HEK293 (cell line): ENCODE results near the gene SRP9.
"Not testable (repeated sequence)": the region's sequence is repeated elsewhere in the genome, so short reads cannot be mapped to it uniquely, and the experiment has no call there.

ENCODE experiments used
- CTCF ChIA-PET: fragments of 350-600 bp; formaldehyde crosslinking; extraction: SDS; loops from one replicate; lab custom pipeline; 2021; ENCODE audit warnings: antibody characterized with exemption; lab: Yijun Ruan, JAX
- POLR2A ChIA-PET: fragments of 300-600 bp; formaldehyde crosslinking; extraction: SDS; loops from one replicate; lab custom pipeline; 2020; ENCODE audit warnings: antibody characterized with exemption, inconsistent platforms; lab: Yijun Ruan, JAX
- H3K27ac ChIP-seq: fragments of 200-500 bp; sonication (Bioruptor generic); 2 replicates; pipeline ENCODE4 v1.5.1; 2014; ENCODE audit warnings: low read depth, low read length, control low read depth, inconsistent platforms; ENCODE audit errors: extremely low read depth
- H3K36me3 ChIP-seq, 2 experiments: fragments of 200-500 bp in 1 of 2; sonication (Bioruptor generic) in 1 of 2; 1 replicate in 1 of 2; 2 replicates in 1 of 2; pipeline ENCODE4 v1.5.1; 2014 to 2017; ENCODE audit warnings: inconsistent platforms in 2 of 2, low read length in 2 of 2; ENCODE audit not compliant: control insufficient read depth in 2 of 2, insufficient read depth in 1 of 2
- H3K4me1 ChIP-seq: fragments of 200-500 bp; sonication (Bioruptor generic); 2 replicates; pipeline ENCODE4 v1.5.1; 2014; ENCODE audit warnings: mild to moderate bottlenecking, low read length, inconsistent platforms; ENCODE audit not compliant: control insufficient read depth, insufficient read depth
- H3K4me3 ChIP-seq: 2 replicates; pipeline ENCODE4 v1.5.1; 2011; ENCODE audit warnings: low read depth, mild to moderate bottlenecking, control low read depth, low read length, moderate library complexity
- H3K9me3 ChIP-seq: fragments of 200-500 bp; sonication (Bioruptor generic); 2 replicates; pipeline ENCODE4 v1.5.1; 2014; ENCODE audit warnings: low read depth, low read length, inconsistent platforms; ENCODE audit not compliant: control insufficient read depth, insufficient read depth
- IKZF3 ChIP-seq: fragments of 450-650 bp; IDR thresholded peaks from 2 replicates; pipeline ENCODE4 v1.5.0; 2018; ENCODE audit warnings: missing biosample characterization, mild to moderate bottlenecking, missing genetic modification characterization, moderate library complexity
- KLF1 ChIP-seq: fragments of 450-650 bp; formaldehyde crosslinking; IDR thresholded peaks from 2 replicates; pipeline ENCODE4 v1.5.1; 2016; ENCODE audit warnings: missing biosample characterization, missing genetic modification characterization
- KLF7 ChIP-seq: fragments of 450-650 bp; formaldehyde crosslinking; IDR thresholded peaks from 2 replicates; pipeline ENCODE4 v1.5.1; 2016; ENCODE audit warnings: missing biosample characterization, missing genetic modification characterization, borderline replicate concordance
- SP2 ChIP-seq: fragments of 450-650 bp; formaldehyde crosslinking; IDR thresholded peaks from 2 replicates; pipeline ENCODE4 v1.5.1; 2016; ENCODE audit warnings: missing biosample characterization, missing genetic modification characterization
- ZNF133 ChIP-seq: fragments of 450-650 bp; formaldehyde crosslinking; IDR thresholded peaks from 2 replicates; pipeline ENCODE4 v1.5.1; 2016; ENCODE audit warnings: missing biosample characterization, missing genetic modification characterization
- ZNF174 ChIP-seq: fragments of 450-650 bp; formaldehyde crosslinking; IDR thresholded peaks from 2 replicates; pipeline ENCODE4 v1.5.0; 2017; ENCODE audit warnings: missing biosample characterization, mild to moderate bottlenecking, missing genetic modification characterization
- ZNF292 ChIP-seq: fragments of 450-650 bp; formaldehyde crosslinking; IDR thresholded peaks from 2 replicates; pipeline ENCODE4 v1.5.1; 2016; ENCODE audit warnings: low read depth, missing biosample characterization, missing genetic modification characterization, borderline replicate concordance
- ZNF335 ChIP-seq: fragments of 450-650 bp; formaldehyde crosslinking; conservative IDR thresholded peaks from 2 replicates; pipeline ENCODE4 v1.5.1; 2016; ENCODE audit warnings: missing biosample characterization, missing genetic modification characterization
- ZNF48 ChIP-seq: fragments of 450-650 bp; formaldehyde crosslinking; IDR thresholded peaks from 2 replicates; pipeline ENCODE4 v1.5.1; 2016; ENCODE audit warnings: missing biosample characterization, missing genetic modification characterization
- ZNF530 ChIP-seq: fragments of 450-650 bp; formaldehyde crosslinking; IDR thresholded peaks from 2 replicates; pipeline ENCODE4 v1.5.1; 2016; ENCODE audit warnings: low read depth, missing biosample characterization, missing genetic modification characterization
- ZNF548 ChIP-seq: fragments of 450-650 bp; formaldehyde crosslinking; IDR thresholded peaks from 2 replicates; pipeline ENCODE4 v1.5.1; 2016; ENCODE audit warnings: missing biosample characterization, missing genetic modification characterization
- ZNF561 ChIP-seq: fragments of 450-650 bp; IDR thresholded peaks from 2 replicates; pipeline ENCODE4 v1.5.1; 2018; ENCODE audit warnings: missing biosample characterization, missing genetic modification characterization, borderline replicate concordance
- ZNF629 ChIP-seq: fragments of 450-650 bp; formaldehyde crosslinking; IDR thresholded peaks from 2 replicates; pipeline ENCODE4 v1.5.1; 2017; ENCODE audit warnings: missing biosample characterization, missing genetic modification characterization
- ZNF660 ChIP-seq: fragments of 450-650 bp; IDR thresholded peaks from 2 replicates; pipeline ENCODE4 v1.5.1; 2018; ENCODE audit warnings: missing biosample characterization, mild to moderate bottlenecking, missing genetic modification characterization
- ZNF677 ChIP-seq: fragments of 450-650 bp; IDR thresholded peaks from 2 replicates; pipeline ENCODE4 v1.5.0; 2018; ENCODE audit warnings: missing biosample characterization, mild to moderate bottlenecking, missing genetic modification characterization, moderate library complexity
- ZNF747 ChIP-seq: fragments of 450-650 bp; formaldehyde crosslinking; IDR thresholded peaks from 2 replicates; pipeline ENCODE4 v1.5.1; 2016; ENCODE audit warnings: missing biosample characterization, missing genetic modification characterization
- ZNF792 ChIP-seq: fragments of 450-650 bp; formaldehyde crosslinking; IDR thresholded peaks from 2 replicates; pipeline ENCODE4 v1.5.1; 2016; ENCODE audit warnings: missing biosample characterization, missing genetic modification characterization
- ZNF843 ChIP-seq: fragments of 450-650 bp; formaldehyde crosslinking; IDR thresholded peaks from 2 replicates; pipeline ENCODE4 v1.5.1; 2016; ENCODE audit warnings: missing biosample characterization, missing genetic modification characterization
- ZSCAN30 ChIP-seq: fragments of 450-650 bp; IDR thresholded peaks from 2 replicates; pipeline ENCODE4 v1.5.1; 2018; ENCODE audit warnings: missing biosample characterization, mild to moderate bottlenecking, missing genetic modification characterization, moderate library complexity
- TF ChIP-seq, protein P1 (sequence below): fragments of 450-650 bp; formaldehyde crosslinking; IDR thresholded peaks from 2 replicates; pipeline ENCODE4 v1.5.1; 2016; ENCODE audit warnings: missing biosample characterization, missing genetic modification characterization
- TF ChIP-seq, protein P2 (sequence below): fragments of 450-650 bp; formaldehyde crosslinking; IDR thresholded peaks from 2 replicates; pipeline ENCODE4 v1.5.1; 2016; ENCODE audit warnings: missing biosample characterization, missing genetic modification characterization
- TF ChIP-seq, protein P3 (sequence below): fragments of 450-650 bp; formaldehyde crosslinking; IDR thresholded peaks from 2 replicates; pipeline ENCODE4 v1.5.1; 2017; ENCODE audit warnings: missing biosample characterization, mild to moderate bottlenecking, missing genetic modification characterization, moderate library complexity
- TF ChIP-seq, protein P4 (sequence below): fragments of 450-650 bp; formaldehyde crosslinking; IDR thresholded peaks from 2 replicates; pipeline ENCODE4 v1.5.1; 2016; ENCODE audit warnings: missing biosample characterization, missing genetic modification characterization, low read depth
- TF ChIP-seq, protein P5 (sequence below): fragments of 450-650 bp; formaldehyde crosslinking; IDR thresholded peaks from 2 replicates; pipeline ENCODE4 v1.5.1; 2016; ENCODE audit warnings: missing biosample characterization, missing genetic modification characterization

SRP9 gene

DNA sequence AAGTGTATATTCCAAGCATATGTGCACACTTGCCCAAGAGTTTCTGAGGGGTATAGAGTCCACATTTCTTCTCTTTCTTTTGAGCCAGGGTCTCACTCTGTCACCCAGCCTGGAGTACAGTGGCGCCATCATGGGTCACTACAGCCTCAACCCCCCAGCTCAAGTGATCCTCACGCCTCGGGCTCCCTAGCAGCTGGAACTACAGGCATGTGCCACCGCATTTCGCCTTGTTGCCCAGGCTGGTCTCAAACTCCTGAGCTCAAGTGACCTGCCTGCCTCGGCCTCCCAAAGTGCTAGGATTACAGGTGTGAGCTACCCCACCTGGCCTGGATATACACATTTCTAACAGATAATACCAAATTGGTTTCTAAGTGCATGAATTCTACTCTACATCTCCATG, 17.1 kb upstream of the SRP9 start (continued):
- TF ChIP-seq, protein P1, sequence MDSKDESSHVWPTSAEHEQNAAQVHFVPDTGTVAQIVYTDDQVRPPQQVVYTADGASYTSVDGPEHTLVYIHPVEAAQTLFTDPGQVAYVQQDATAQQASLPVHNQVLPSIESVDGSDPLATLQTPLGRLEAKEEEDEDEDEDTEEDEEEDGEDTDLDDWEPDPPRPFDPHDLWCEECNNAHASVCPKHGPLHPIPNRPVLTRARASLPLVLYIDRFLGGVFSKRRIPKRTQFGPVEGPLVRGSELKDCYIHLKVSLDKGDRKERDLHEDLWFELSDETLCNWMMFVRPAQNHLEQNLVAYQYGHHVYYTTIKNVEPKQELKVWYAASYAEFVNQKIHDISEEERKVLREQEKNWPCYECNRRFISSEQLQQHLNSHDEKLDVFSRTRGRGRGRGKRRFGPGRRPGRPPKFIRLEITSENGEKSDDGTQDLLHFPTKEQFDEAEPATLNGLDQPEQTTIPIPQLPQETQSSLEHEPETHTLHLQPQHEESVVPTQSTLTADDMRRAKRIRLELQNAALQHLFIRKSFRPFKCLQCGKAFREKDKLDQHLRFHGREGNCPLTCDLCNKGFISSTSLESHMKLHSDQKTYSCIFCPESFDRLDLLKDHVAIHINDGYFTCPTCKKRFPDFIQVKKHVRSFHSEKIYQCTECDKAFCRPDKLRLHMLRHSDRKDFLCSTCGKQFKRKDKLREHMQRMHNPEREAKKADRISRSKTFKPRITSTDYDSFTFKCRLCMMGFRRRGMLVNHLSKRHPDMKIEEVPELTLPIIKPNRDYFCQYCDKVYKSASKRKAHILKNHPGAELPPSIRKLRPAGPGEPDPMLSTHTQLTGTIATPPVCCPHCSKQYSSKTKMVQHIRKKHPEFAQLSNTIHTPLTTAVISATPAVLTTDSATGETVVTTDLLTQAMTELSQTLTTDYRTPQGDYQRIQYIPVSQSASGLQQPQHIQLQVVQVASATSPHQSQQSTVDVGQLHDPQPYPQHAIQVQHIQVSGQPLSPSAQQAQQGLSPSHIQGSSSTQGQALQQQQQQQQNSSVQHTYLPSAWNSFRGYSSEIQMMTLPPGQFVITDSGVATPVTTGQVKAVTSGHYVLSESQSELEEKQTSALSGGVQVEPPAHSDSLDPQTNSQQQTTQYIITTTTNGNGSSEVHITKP, result no peak

DNA sequence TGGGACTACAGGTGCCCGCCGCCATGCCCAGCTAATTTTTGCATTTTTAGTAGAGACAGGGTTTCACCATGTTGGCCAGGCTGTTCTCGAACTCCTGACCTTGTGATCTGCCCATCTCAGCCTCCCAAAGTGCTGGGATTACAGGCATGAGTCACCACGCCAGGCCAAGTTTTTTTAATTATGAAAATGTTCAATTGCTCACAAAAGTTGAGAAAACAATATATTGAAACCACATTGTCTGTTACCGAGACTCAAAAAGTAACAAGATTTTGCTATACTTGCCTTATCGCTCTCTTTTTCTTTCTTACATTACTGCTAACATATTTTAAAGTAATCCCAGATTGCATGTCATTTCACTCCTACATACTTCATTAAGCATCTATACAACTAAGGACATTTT, 16.2 kb upstream of the SRP9 start:
- H3K4me3 ChIP-seq, H3K36me3 ChIP-seq, H3K27ac ChIP-seq, H3K9me3 ChIP-seq: not testable (repeated sequence)
- H3K4me1 ChIP-seq, result peaks cover 26% of the 10 kb centered on the region
- CTCF ChIA-PET, result interaction anchor here (1.0 to 25.5 kb wide), 6 partner anchors 9 to 280 kb away, joined by 3 to 567 read pairs (median 6); no protein-coding TSS in a partner anchor
- POLR2A ChIA-PET, result interaction anchor here (0.9 to 4.9 kb wide), 11 partner anchors 11 to 162 kb away, joined by 3 to 40 read pairs (median 4); partner anchors contain the start of genes PYCR2 and SRP9

DNA sequence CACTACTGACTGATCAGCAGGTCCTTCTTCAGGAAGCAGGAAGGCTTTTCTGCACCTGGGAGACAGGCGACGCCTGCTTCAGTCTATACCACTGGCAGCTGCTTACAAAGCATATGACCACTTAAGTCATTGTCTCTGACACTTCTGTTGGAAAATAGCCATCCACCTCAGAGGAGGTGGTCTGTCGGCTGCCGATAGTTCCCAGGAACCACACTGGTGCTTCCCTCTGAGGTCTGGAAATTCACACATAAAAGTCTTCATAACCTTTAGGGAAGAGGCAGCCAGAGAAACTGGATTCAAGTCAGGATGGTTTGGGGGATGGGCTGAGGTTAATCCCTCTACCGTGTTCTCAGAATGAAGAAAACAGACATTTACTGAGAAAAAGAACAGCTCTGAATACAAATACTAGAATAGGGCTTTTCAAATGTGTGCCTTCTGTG, 15.6 kb upstream of the SRP9 start:
- ChIA-PET POLR2A (interaction anchor here (1.0 to 4.9 kb wide), 18 partner anchors 10 to 280 kb away, joined by 3 to 40 read pairs (median 6); partner anchors contain the start of genes ENAH and SRP9), CTCF (interaction anchor here (0.5 to 25.5 kb wide), 8 partner anchors 11 to 824 kb away, joined by 3 to 567 read pairs (median 9); partner anchors contain the start of gene SRP9)
- peaks cover 31% of the 10 kb centered on the region for H3K4me1 ChIP-seq
- TF ChIP-seq ZNF133 (tag by site-specific recombination) (no peak), ZNF530 (tag by site-specific recombination) (no peak), ZNF747 (no peak), ZNF335 (peak; percentile 48), ZNF174 (no peak), ZNF792 (tag by site-specific recombination) (no peak), KLF7 (no peak), IKZF3 (tag by site-specific recombination) (no peak), ZNF548 (no peak), ZNF561 (tag by site-specific recombination) (no peak), ZNF292 (tag by site-specific recombination) (no peak), ZNF660 (tag by site-specific recombination) (no peak), SP2 (tag by site-specific recombination) (no peak), ZSCAN30 (tag by site-specific recombination) (no peak), ZNF843 (tag by site-specific recombination) (no peak), ZNF48 (tag by site-specific recombination) (no peak), ZNF629 (tag by site-specific recombination) (no peak), KLF1 (no peak), ZNF677 (tag by site-specific recombination) (peak; percentile 78)
- TF ChIP-seq, protein P2, sequence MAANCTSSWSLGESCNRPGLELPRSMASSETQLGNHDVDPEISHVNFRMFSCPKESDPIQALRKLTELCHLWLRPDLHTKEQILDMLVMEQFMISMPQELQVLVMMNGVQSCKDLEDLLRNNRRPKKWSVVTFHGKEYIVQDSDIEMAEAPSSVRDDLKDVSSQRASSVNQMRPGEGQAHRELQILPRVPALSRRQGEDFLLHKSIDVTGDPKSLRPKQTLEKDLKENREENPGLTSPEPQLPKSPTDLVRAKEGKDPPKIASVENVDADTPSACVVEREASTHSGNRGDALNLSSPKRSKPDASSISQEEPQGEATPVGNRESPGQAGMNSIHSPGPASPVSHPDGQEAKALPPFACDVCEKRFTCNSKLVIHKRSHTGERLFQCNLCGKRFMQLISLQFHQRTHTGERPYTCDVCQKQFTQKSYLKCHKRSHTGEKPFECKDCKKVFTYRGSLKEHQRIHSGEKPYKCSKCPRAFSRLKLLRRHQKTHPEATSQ (tag by site-specific recombination), result no peak
- TF ChIP-seq, protein P3, sequence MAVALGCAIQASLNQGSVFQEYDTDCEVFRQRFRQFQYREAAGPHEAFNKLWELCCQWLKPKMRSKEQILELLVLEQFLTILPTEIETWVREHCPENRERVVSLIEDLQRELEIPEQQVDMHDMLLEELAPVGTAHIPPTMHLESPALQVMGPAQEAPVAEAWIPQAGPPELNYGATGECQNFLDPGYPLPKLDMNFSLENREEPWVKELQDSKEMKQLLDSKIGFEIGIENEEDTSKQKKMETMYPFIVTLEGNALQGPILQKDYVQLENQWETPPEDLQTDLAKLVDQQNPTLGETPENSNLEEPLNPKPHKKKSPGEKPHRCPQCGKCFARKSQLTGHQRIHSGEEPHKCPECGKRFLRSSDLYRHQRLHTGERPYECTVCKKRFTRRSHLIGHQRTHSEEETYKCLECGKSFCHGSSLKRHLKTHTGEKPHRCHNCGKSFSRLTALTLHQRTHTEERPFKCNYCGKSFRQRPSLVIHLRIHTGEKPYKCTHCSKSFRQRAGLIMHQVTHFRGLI (tag by site-specific recombination), result no peak
- TF ChIP-seq, protein P4, sequence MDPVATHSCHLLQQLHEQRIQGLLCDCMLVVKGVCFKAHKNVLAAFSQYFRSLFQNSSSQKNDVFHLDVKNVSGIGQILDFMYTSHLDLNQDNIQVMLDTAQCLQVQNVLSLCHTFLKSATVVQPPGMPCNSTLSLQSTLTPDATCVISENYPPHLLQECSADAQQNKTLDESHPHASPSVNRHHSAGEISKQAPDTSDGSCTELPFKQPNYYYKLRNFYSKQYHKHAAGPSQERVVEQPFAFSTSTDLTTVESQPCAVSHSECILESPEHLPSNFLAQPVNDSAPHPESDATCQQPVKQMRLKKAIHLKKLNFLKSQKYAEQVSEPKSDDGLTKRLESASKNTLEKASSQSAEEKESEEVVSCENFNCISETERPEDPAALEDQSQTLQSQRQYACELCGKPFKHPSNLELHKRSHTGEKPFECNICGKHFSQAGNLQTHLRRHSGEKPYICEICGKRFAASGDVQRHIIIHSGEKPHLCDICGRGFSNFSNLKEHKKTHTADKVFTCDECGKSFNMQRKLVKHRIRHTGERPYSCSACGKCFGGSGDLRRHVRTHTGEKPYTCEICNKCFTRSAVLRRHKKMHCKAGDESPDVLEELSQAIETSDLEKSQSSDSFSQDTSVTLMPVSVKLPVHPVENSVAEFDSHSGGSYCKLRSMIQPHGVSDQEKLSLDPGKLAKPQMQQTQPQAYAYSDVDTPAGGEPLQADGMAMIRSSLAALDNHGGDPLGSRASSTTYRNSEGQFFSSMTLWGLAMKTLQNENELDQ, result no peak
- TF ChIP-seq, protein P5, sequence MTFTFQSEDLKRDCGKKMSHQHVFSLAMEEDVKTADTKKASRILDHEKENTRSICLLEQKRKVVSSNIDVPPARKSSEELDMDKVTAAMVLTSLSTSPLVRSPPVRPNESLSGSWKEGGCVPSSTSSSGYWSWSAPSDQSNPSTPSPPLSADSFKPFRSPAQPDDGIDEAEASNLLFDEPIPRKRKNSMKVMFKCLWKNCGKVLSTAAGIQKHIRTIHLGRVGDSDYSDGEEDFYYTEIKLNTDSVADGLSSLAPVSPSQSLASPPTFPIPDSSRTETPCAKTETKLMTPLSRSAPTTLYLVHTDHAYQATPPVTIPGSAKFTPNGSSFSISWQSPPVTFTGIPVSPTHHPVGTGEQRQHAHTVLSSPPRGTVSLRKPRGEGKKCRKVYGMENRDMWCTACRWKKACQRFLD (tag by site-specific recombination), result no peak

More for the DNA sequence above, 15.6 kb upstream of the SRP9 start:
- peak overlapping the region; percentile 82 for H3K27ac ChIP-seq
- H3K9me3 ChIP-seq, result no peaks in the 10 kb centered on the region
- H3K36me3 ChIP-seq, result no peaks in the 10 kb centered on the region
- H3K4me3 ChIP-seq, result peak overlapping the region; percentile 13; the same call in 1 of the 2 replicates
